Stimulated activated effector memory CD8-positive, alpha-beta T cell treated with anti-CD3 and anti-CD28 coated beads, Interleukin-12 subunit alpha, Interleukin-12 subunit beta, amount 100 ng/mL, for 72 hours (primary cell): Measurements from ENCODE around the gene TTLL12.

Experiments
- ATAC-seq: fragments of 150-1000 bp; cut with Tn5 transposase; 2 replicates; pipeline ENCODE4 v1.10.0; 2021
- DNase-seq, 2 donors: peaks; one replicate each; pipeline ENCODE4 v3.0.0; 2021 to 2022; ENCODE audit warnings: low spot score in 2 of 2
- H3K27ac Mint-ChIP-seq: one replicate; pipeline ENCODE4 v1.8.0; 2022; ENCODE audit warnings: mild to moderate bottlenecking, mixed read lengths
- H3K36me3 Mint-ChIP-seq: one replicate; pipeline ENCODE4 v1.8.0; 2022; ENCODE audit warnings: mild to moderate bottlenecking, mixed read lengths
- H3K4me1 Mint-ChIP-seq: one replicate; pipeline ENCODE4 v1.8.0; 2022; ENCODE audit warnings: mixed read lengths
- H3K4me3 Mint-ChIP-seq: one replicate; pipeline ENCODE4 v1.8.0; 2022; ENCODE audit warnings: mild to moderate bottlenecking, mixed read lengths
- H3K9me3 Mint-ChIP-seq: one replicate; pipeline ENCODE4 v1.8.0; 2022; ENCODE audit warnings: mixed read lengths

TTLL12 gene

GRCh38 chr22:43162412-43163150, 24.4 kb downstream of the TTLL12 start:
- Mint-ChIP-seq H3K4me1 (peaks cover 17% of the 10 kb centered on the region), H3K27ac (no peak overlapping the region), H3K9me3 (no peaks in the 10 kb centered on the region), H3K36me3 (peaks cover 28% of the 10 kb centered on the region), H3K4me3 (no peak overlapping the region)
- no peak for ATAC-seq
- DNase-seq: no peak

- DNase-seq (no peak), ATAC-seq (no peak)
- Mint-ChIP-seq H3K36me3 (peaks cover 28% of the 10 kb centered on the region), H3K9me3 (no peaks in the 10 kb centered on the region), H3K4me1 (peaks cover 17% of the 10 kb centered on the region), H3K27ac (no peak overlapping the region), H3K4me3 (no peak overlapping the region)
Observed at GRCh38 chr22:43160497-43161126, 26.3 kb downstream of the TTLL12 start.

GRCh38 chr22:43159484-43160178, 27.3 kb downstream of the TTLL12 start:
- Mint-ChIP-seq H3K9me3 (no peaks in the 10 kb centered on the region), H3K4me3 (no peak overlapping the region), H3K36me3 (peaks cover 28% of the 10 kb centered on the region), H3K4me1 (peaks cover 17% of the 10 kb centered on the region), H3K27ac (no peak overlapping the region)
- ATAC-seq (no peak), DNase-seq (no peak)

- Mint-ChIP-seq H3K4me1 (peaks cover 10% of the 10 kb centered on the region), H3K36me3 (peaks cover 21% of the 10 kb centered on the region), H3K27ac (peak overlapping the region; percentile 66), H3K4me3 (no peak overlapping the region), H3K9me3 (no peaks in the 10 kb centered on the region)
- ATAC-seq (no peak), DNase-seq (no peak)
Observed at GRCh38 chr22:43158778-43159483, 28.0 kb downstream of the TTLL12 start.

- no peak overlapping the region for H3K4me3 Mint-ChIP-seq
- DNase-seq: no peak
- peaks cover 17% of the 10 kb centered on the region for H3K36me3 Mint-ChIP-seq
- ATAC-seq: no peak
- H3K4me1 Mint-ChIP-seq: peaks cover 12% of the 10 kb centered on the region
- peak overlapping the region; percentile 66 for H3K27ac Mint-ChIP-seq
- H3K9me3 Mint-ChIP-seq: no peaks in the 10 kb centered on the region
Observed at GRCh38 chr22:43157874-43158546, 28.9 kb downstream of the TTLL12 start.

- H3K9me3 Mint-ChIP-seq: no peaks in the 10 kb centered on the region
- H3K27ac Mint-ChIP-seq: no peak overlapping the region
- peaks cover 16% of the 10 kb centered on the region for H3K4me1 Mint-ChIP-seq
- DNase-seq: no peak
- peaks cover 8% of the 10 kb centered on the region for H3K36me3 Mint-ChIP-seq
- no peak for ATAC-seq
- H3K4me3 Mint-ChIP-seq: no peak overlapping the region
Observed at GRCh38 chr22:43156413-43156812, 30.5 kb downstream of the TTLL12 start.

- H3K36me3 Mint-ChIP-seq: peaks cover 1% of the 10 kb centered on the region
- ATAC-seq: no peak
- H3K27ac Mint-ChIP-seq: no peak overlapping the region
- H3K4me1 Mint-ChIP-seq: peaks cover 21% of the 10 kb centered on the region
- no peak for DNase-seq
- H3K4me3 Mint-ChIP-seq: no peak overlapping the region
- H3K9me3 Mint-ChIP-seq: no peaks in the 10 kb centered on the region
Observed at GRCh38 chr22:43155789-43156188, 31.1 kb downstream of the TTLL12 start.

- no peaks in the 10 kb centered on the region for H3K9me3 Mint-ChIP-seq
- peaks cover 6% of the 10 kb centered on the region for H3K36me3 Mint-ChIP-seq
- no peak for DNase-seq
- ATAC-seq: no peak
- H3K4me1 Mint-ChIP-seq: peaks cover 25% of the 10 kb centered on the region
- peak overlapping the region; percentile 20 for H3K27ac Mint-ChIP-seq
- H3K4me3 Mint-ChIP-seq: no peak overlapping the region
Observed at GRCh38 chr22:43154887-43155536, 31.9 kb downstream of the TTLL12 start.

- H3K27ac Mint-ChIP-seq: no peak overlapping the region
- H3K4me1 Mint-ChIP-seq: peaks cover 25% of the 10 kb centered on the region
- H3K36me3 Mint-ChIP-seq: peaks cover 6% of the 10 kb centered on the region
- no peaks in the 10 kb centered on the region for H3K9me3 Mint-ChIP-seq
- ATAC-seq (no peak), DNase-seq (no peak)
- peak overlapping the region; percentile 77 for H3K4me3 Mint-ChIP-seq
Observed at GRCh38 chr22:43153899-43154298, 33.0 kb downstream of the TTLL12 start.

GRCh38 chr22:43152357-43153071, 34.4 kb downstream of the TTLL12 start:
- Mint-ChIP-seq H3K9me3 (no peaks in the 10 kb centered on the region), H3K4me1 (peaks cover 15% of the 10 kb centered on the region), H3K27ac (peak overlapping the region; percentile 23), H3K4me3 (peak overlapping the region; percentile 77), H3K36me3 (peaks cover 6% of the 10 kb centered on the region)
- ATAC-seq (peak; percentile 88), DNase-seq (peak; percentile 39 to 77)

GRCh38 chr22:43152003-43152356, 35.0 kb downstream of the TTLL12 start:
- ATAC-seq: peak; percentile 25
- peaks cover 6% of the 10 kb centered on the region for H3K36me3 Mint-ChIP-seq
- no peak for DNase-seq
- H3K9me3 Mint-ChIP-seq: no peaks in the 10 kb centered on the region
- H3K4me3 Mint-ChIP-seq: peak overlapping the region; percentile 77
- H3K27ac Mint-ChIP-seq: peak overlapping the region; percentile 23
- peaks cover 20% of the 10 kb centered on the region for H3K4me1 Mint-ChIP-seq

GRCh38 chr22:43151251-43152002, 35.5 kb downstream of the TTLL12 start, which contains the start of gene TSPO:
Gene TSPO, plus strand, starts transcription at chr22:43151559. Its CDS starts 7,680 bp downstream, at chr22:43159239.
- Mint-ChIP-seq H3K4me1 (peaks cover 22% of the 10 kb centered on the region), H3K4me3 (peak within 1 kb of the TSS; percentile 77), H3K9me3 (no peaks in the 10 kb centered on the region), H3K27ac (peak within 1 kb of the TSS; percentile 91), H3K36me3 (peaks cover 6% of the 10 kb centered on the region)
- ATAC-seq: peak; percentile 79
- peak; percentile 58 to 79 for DNase-seq

GRCh38 chr22:43150731-43151206, 36.2 kb downstream of the TTLL12 start:
- Mint-ChIP-seq H3K4me1 (peaks cover 22% of the 10 kb centered on the region), H3K9me3 (no peaks in the 10 kb centered on the region), H3K27ac (peak overlapping the region; percentile 91), H3K36me3 (peaks cover 6% of the 10 kb centered on the region), H3K4me3 (peak overlapping the region; percentile 77)
- DNase-seq (no peak), ATAC-seq (peak; percentile 1)
